Subcutaneous adipose tissue (tissue), 4 donors: ENCODE data around the gene ACYP2. TPM values are rescaled to one million over a fixed set of nuclear protein-coding genes. Genes with fewer than 3 reads are reported as not detected.

Experiments
- total RNA-seq, 4 donors: library from RNA; depleted of rRNA; stranded (reverse); fragments of >200 nt; gene quantifications; one replicate each; pipeline ENCODE4 v1.1.0, GENCODE V29; 2016
- TF ChIP-seq, protein P1 (sequence below): fragments of 450-650 bp; IDR thresholded peaks from one replicate; pipeline ENCODE4 v1.5.1; 2016; ENCODE audit warnings: low read depth, mild to moderate bottlenecking, control low read depth, antibody characterized with exemption, moderate library complexity

Gene ACYP2
- total RNA-seq, 4 donors from 2014 or later = 22.4 to 40.4 (median 28.4) TPM

DNA sequence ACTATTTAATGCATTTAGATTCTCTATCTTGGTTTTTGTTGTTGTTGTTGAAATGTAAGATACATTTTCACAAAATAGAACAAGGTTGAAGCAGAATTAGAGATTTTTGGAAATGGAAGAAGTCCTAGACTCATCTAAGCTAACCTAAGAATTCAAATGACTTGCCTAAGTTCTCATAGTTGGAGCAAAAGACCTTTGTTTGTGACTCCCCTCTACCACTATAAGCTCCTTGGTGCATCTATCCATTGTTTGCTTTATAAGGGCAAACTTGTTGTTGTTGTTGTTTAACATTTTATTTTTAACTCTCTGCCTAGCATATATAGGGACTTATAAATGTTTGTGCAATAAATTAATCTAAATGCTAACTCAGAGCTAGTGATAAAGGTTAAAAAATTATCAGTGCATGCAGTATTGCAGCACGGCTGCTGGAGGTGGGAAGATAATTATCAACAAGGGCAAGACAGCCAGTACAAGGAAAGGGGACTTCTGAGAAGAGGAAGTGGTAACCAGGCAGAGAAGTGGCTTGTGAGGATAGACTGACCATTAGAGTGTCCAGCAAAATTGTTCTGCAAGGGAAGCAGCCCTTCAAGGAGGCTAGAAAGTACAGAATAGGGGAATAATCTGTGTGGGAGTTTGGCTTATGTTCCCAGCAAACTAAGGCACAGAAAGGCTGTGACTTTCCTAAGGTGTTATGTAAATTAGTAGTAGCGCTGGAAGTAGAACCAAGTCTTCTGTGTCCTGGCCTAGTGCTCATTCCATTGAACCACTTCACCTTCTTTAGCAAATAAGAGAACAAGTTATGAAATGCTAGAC, 38.1 kb upstream of the ACYP2 start:
- TF ChIP-seq, protein P1, sequence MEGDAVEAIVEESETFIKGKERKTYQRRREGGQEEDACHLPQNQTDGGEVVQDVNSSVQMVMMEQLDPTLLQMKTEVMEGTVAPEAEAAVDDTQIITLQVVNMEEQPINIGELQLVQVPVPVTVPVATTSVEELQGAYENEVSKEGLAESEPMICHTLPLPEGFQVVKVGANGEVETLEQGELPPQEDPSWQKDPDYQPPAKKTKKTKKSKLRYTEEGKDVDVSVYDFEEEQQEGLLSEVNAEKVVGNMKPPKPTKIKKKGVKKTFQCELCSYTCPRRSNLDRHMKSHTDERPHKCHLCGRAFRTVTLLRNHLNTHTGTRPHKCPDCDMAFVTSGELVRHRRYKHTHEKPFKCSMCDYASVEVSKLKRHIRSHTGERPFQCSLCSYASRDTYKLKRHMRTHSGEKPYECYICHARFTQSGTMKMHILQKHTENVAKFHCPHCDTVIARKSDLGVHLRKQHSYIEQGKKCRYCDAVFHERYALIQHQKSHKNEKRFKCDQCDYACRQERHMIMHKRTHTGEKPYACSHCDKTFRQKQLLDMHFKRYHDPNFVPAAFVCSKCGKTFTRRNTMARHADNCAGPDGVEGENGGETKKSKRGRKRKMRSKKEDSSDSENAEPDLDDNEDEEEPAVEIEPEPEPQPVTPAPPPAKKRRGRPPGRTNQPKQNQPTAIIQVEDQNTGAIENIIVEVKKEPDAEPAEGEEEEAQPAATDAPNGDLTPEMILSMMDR = no peak

DNA sequence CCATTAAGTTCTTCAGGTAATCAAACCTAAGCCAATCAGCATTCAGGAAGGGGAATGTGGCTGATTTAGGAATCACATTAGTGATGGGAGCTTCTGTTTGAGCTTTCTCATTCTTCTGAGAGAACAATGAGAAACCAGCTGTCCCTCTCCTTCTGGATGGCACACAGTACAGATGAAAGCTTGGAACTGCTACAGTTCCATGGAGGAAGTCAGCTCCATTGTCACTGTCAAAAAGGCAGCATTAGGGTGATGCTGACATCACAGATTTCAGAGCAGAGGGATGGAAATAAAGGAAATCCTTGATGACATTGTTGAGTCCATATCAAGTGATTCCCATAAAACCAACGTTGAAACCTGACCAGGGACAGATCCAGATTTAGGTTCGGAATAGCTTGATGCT, 36.1 kb upstream of the ACYP2 start:
- TF ChIP-seq, protein P1 = no peak

DNA sequence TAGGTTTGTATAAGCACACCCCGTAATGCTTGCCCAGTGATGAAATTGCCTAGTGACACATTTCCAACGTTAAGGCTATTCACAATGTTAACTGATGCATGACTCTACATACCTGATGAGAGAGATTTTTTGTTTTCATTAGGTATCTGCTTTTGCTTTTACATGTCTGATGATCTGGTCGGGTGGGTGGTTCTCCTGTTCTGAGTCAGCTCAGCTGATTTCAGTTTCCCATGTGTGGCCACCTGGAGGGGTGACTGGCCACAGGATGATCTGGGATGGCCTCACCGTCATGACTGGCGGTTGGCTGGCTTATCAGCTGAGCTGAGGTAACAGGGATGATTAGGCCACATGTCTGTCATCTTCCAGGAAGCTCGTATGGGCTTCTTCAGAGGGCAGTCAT, 33.8 kb upstream of the ACYP2 start:
- TF ChIP-seq, protein P1 = no peak

DNA sequence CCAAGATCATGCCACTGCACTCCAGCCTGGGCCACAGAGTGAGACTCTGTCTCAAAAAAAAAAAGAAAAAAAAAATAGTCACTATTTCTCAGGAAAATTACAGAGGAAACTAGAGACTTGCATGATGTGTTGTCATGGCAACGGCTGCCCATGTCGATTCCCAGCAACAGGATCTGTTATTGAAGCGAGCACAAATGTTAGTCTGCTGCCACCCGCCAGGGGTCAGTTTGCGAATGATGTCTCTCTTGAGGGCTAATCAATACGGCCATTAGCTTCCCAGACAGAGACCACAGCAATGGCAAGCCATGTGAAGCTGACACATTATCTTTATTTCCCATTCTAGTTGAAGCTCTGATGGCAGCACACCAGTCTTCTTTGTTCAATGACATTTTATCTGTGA, 32.4 kb upstream of the ACYP2 start:
- TF ChIP-seq, protein P1 = no peak

DNA sequence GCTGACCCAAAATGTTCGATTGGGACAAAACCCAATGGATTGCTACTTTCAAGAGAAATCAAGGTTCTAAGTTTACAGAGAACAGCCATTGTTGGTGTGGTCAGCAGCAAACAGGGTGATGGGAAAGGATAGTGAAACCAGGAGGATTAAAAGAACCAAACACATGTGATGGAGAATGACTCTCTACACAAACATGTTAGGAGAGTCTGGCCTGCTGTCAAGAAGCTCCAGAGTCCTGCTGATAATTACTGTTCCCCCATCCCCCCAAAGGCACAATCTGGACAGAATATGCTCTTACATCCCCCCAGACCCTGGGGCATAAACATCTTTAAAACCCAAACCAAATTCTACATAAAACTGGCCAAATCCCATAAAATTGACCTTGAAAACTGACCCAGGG, 32.0 kb upstream of the ACYP2 start:
- TF ChIP-seq, protein P1 = no peak

DNA sequence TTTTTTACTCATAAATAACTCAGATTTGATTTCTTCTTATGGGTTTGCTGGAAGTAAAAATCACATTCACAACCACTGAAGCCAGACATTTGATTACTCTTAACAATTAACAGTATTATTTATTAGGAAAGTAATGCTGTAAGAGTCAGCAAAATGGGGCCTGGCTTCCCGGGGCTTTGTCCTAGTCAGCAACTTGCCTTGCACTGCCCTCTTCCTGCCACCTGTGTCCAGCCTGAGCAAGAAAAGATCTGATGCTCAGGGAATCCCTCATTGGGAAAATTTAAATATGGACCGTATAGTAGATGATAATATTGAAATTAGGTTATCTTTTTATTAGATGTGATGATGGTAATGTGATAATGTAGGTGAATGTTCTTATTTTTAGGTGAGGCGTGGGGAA, 30.8 kb upstream of the ACYP2 start:
- TF ChIP-seq, protein P1 = no peak

DNA sequence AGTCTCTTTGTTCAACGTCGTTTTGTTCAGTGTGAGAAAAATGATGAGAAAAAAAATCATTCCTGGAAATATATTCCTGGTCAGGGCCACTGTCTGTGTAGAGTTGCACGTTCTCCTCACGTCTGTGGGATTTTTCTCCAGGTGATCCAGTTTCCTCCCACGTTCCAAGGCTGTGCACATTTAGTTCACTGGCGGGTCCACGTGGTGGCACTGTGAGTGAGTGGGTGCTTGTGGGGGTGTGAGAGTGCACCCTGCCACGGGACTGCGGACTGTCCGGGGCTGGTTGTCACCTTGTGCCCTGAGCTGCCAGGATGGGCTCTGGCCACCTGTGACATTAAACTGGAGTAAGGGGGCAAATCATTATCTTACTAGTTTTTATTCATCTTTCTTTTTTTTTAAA, 30.3 kb upstream of the ACYP2 start:
- TF ChIP-seq, protein P1 = no peak
